Activated B cell treated with CpG ODN at 0.5 μM for 24 hours (primary cell): Measurements from ENCODE around the gene CDC23. TPM values are rescaled to one million over a fixed set of nuclear protein-coding genes. Genes with fewer than 3 reads are reported as not detected.

ENCODE experiments used
- ATAC-seq: fragments of 200-7000 bp; cut with Tn5 transposase; one replicate; pipeline ENCODE4 v1.10.0; 2021; ENCODE audit warnings: low read depth, mild to moderate bottlenecking, moderate library complexity
- CTCF ChIA-PET: fragments of 350-600 bp; sonication (Branson Sonifier 250); formaldehyde crosslinking; loops from one replicate; lab custom pipeline; 2021; ENCODE audit warnings: antibody characterized with exemption; lab: Charles Lee
- POLR2A ChIA-PET: fragments of 350-600 bp; sonication (Branson Sonifier 250); formaldehyde crosslinking; loops from one replicate; lab custom pipeline; 2021; ENCODE audit warnings: antibody characterized with exemption; lab: Charles Lee
- DNase-seq: peaks from one replicate; pipeline ENCODE4 v3.0.0; 2022
- H3K27ac Mint-ChIP-seq: one replicate; pipeline ENCODE4 v1.8.0; 2020; ENCODE audit warnings: mixed read lengths
- H3K27me3 Mint-ChIP-seq: one replicate; pipeline ENCODE4 v1.8.0; 2021; ENCODE audit warnings: mixed read lengths
- H3K36me3 Mint-ChIP-seq: one replicate; pipeline ENCODE4 v1.8.0; 2021; ENCODE audit warnings: low read depth, mixed read lengths
- H3K4me1 Mint-ChIP-seq: one replicate; pipeline ENCODE4 v1.8.0; 2021; ENCODE audit warnings: mixed read lengths
- H3K4me3 Mint-ChIP-seq: one replicate; pipeline ENCODE4 v1.8.0; 2020; ENCODE audit warnings: mild to moderate bottlenecking, mixed read lengths
- H3K9me3 Mint-ChIP-seq: one replicate; pipeline ENCODE4 v1.8.0; 2020; ENCODE audit warnings: mixed read lengths
- CTCF ChIP-seq: fragments of 200-600 bp; IDR thresholded peaks from one replicate; pipeline ENCODE4 v1.8.0; 2022; ENCODE audit warnings: antibody characterized with exemption, mild to moderate bottlenecking
- intact Hi-C: fragments of 100-400 bp; cut with micrococcal nuclease; formaldehyde crosslinking; loops from one replicate; pipeline ENCODE4 v1.15.1; 2024
- total RNA-seq: library from RNA; stranded (reverse); gene quantifications from 2 replicates; pipeline ENCODE4 v1.2.3, GENCODE V29; 2022

The CDC23 gene
- total RNA-seq, 1 donor from 2014 or later, result 35.0 TPM

- Mint-ChIP-seq H3K4me3 (no peak overlapping the region), H3K27ac (no peak overlapping the region), H3K27me3 (peaks cover 42% of the 10 kb centered on the region), H3K36me3 (no peaks in the 10 kb centered on the region), H3K4me1 (peaks cover 17% of the 10 kb centered on the region), H3K9me3 (no peaks in the 10 kb centered on the region)
- ATAC-seq, result no peak
- ChIA-PET CTCF (interaction anchor here (0.5 to 0.6 kb wide), 2 partner anchors 54 to 63 kb away, joined by 3 read pairs; no protein-coding TSS in a partner anchor), POLR2A (interaction anchor here (0.6 to 1.4 kb wide), 3 partner anchors 28 to 144 kb away, joined by 3 to 5 read pairs (median 3); partner anchors contain the start of gene CDC23)
- no peak for DNase-seq
- TF ChIP-seq CTCF, result no peak
- intact Hi-C loops, result loop anchor here (10.0 kb wide), 1 partner anchor 74 kb away; no protein-coding TSS in a partner anchor
Observed at GRCh38 chr5:138240650-138241385, 27.7 kb upstream of the CDC23 start.

- H3K36me3 Mint-ChIP-seq, result no peaks in the 10 kb centered on the region
- peaks cover 34% of the 10 kb centered on the region for H3K27me3 Mint-ChIP-seq
- POLR2A ChIA-PET, result no interaction called here
- intact Hi-C loops, result no loop called here
- H3K4me3 Mint-ChIP-seq, result no peak overlapping the region
- no peak overlapping the region for H3K27ac Mint-ChIP-seq
- H3K4me1 Mint-ChIP-seq, result peaks cover 17% of the 10 kb centered on the region
- no peak for TF ChIP-seq CTCF
- H3K9me3 Mint-ChIP-seq, result no peaks in the 10 kb centered on the region
- DNase-seq (no peak), ATAC-seq (no peak)
- CTCF ChIA-PET, result no interaction called here
Observed at GRCh38 chr5:138238034-138238433, 24.9 kb upstream of the CDC23 start.

GRCh38 chr5:138234651-138235050, 21.5 kb upstream of the CDC23 start:
- no peaks in the 10 kb centered on the region for H3K36me3 Mint-ChIP-seq
- no peak for DNase-seq
- H3K27ac Mint-ChIP-seq, result no peak overlapping the region
- no peak for ATAC-seq
- no peaks in the 10 kb centered on the region for H3K4me1 Mint-ChIP-seq
- intact Hi-C loops, result no loop called here
- no peak overlapping the region for H3K4me3 Mint-ChIP-seq
- no peak for TF ChIP-seq CTCF
- H3K9me3 Mint-ChIP-seq, result no peaks in the 10 kb centered on the region
- CTCF ChIA-PET, result no interaction called here
- peaks cover 26% of the 10 kb centered on the region for H3K27me3 Mint-ChIP-seq
- POLR2A ChIA-PET, result no interaction called here

GRCh38 chr5:138233280-138233679, 20.2 kb upstream of the CDC23 start:
- POLR2A ChIA-PET, result no interaction called here
- no peaks in the 10 kb centered on the region for H3K4me1 Mint-ChIP-seq
- no peak for ATAC-seq
- TF ChIP-seq CTCF, result no peak
- H3K36me3 Mint-ChIP-seq, result no peaks in the 10 kb centered on the region
- intact Hi-C loops, result no loop called here
- H3K27ac Mint-ChIP-seq, result no peak overlapping the region
- no peak overlapping the region for H3K4me3 Mint-ChIP-seq
- CTCF ChIA-PET, result no interaction called here
- DNase-seq, result no peak
- H3K9me3 Mint-ChIP-seq, result no peaks in the 10 kb centered on the region
- peaks cover 24% of the 10 kb centered on the region for H3K27me3 Mint-ChIP-seq

- intact Hi-C loops, result no loop called here
- ChIA-PET CTCF (no interaction called here), POLR2A (interaction anchor here (0.6 kb wide), 1 partner anchor 24 kb away, joined by 4 read pairs; no protein-coding TSS in a partner anchor)
- Mint-ChIP-seq H3K36me3 (no peaks in the 10 kb centered on the region), H3K27ac (no peak overlapping the region), H3K4me3 (no peak overlapping the region), H3K9me3 (peaks cover 3% of the 10 kb centered on the region), H3K4me1 (no peaks in the 10 kb centered on the region), H3K27me3 (peaks cover 20% of the 10 kb centered on the region)
- no peak for TF ChIP-seq CTCF
- DNase-seq (no peak), ATAC-seq (no peak)
Observed at GRCh38 chr5:138230981-138231589, 18.0 kb upstream of the CDC23 start.
